Astrocyte (in vitro differentiated cells and primary cell): ENCODE data around the gene CIZ1. TPM values are rescaled to one million over a fixed set of nuclear protein-coding genes. Genes with fewer than 3 reads are reported as not detected.
"Not testable (repeated sequence)": the region's sequence is repeated elsewhere in the genome, so short reads cannot be mapped to it uniquely, and the experiment has no call there.

ENCODE experiments used
- DNase-seq: peaks from one replicate; pipeline ENCODE4 v3.0.0-alpha.2; 2010; ENCODE audit warnings: low read depth
- FAIRE-seq: peaks from 2 replicates; lab custom pipeline; 2011; peaks lifted over from hg19 to GRCh38; lab: Jason Lieb, UNC
- H2AFZ ChIP-seq: 2 replicates; pipeline ENCODE4 v1.6.0; 2012; ENCODE audit warnings: low read depth, low read length, inconsistent platforms
- H3K27ac ChIP-seq: 2 replicates; pipeline ENCODE4 v1.5.1; 2011; ENCODE audit warnings: low read depth, low read length, inconsistent platforms
- H3K27me3 ChIP-seq: 2 replicates; pipeline ENCODE4 v1.6.0; 2011; ENCODE audit warnings: low read length, inconsistent platforms; ENCODE audit not compliant: insufficient read depth
- H3K36me3 ChIP-seq: 2 replicates; pipeline ENCODE4 v1.5.1; 2011; ENCODE audit warnings: low read length, inconsistent platforms; ENCODE audit not compliant: insufficient read depth
- H3K4me1 ChIP-seq: 2 replicates; pipeline ENCODE4 v1.5.1; 2011; ENCODE audit warnings: low read length, inconsistent platforms; ENCODE audit not compliant: insufficient read depth
- H3K4me2 ChIP-seq: 2 replicates; pipeline ENCODE4 v1.6.0; 2012; ENCODE audit warnings: low read length, inconsistent platforms
- H3K4me3 ChIP-seq: 2 replicates; pipeline ENCODE4 v1.5.1; 2011; ENCODE audit warnings: low read depth, mild to moderate bottlenecking, low read length, inconsistent platforms; ENCODE audit not compliant: insufficient read depth
- H3K79me2 ChIP-seq: 2 replicates; pipeline ENCODE4 v1.6.0; 2012; ENCODE audit warnings: mild to moderate bottlenecking, low read length, inconsistent platforms; ENCODE audit not compliant: insufficient read depth
- H3K9ac ChIP-seq: 2 replicates; pipeline ENCODE4 v1.6.0; 2012; ENCODE audit warnings: mild to moderate bottlenecking, low read length, inconsistent platforms
- H3K9me3 ChIP-seq: 2 replicates; pipeline ENCODE4 v1.5.1; 2012; ENCODE audit warnings: low read depth, mild to moderate bottlenecking, low read length, inconsistent platforms; ENCODE audit not compliant: insufficient read depth
- H4K20me1 ChIP-seq: 2 replicates; pipeline ENCODE4 v1.6.0; 2012; ENCODE audit warnings: low read length, inconsistent platforms; ENCODE audit not compliant: insufficient read depth
- H3K27ac Mint-ChIP-seq: one replicate; pipeline ENCODE4 v1.8.0; 2021; ENCODE audit warnings: mild to moderate bottlenecking, mixed read lengths; ENCODE audit not compliant: unreplicated experiment
- H3K27me3 Mint-ChIP-seq: one replicate; pipeline ENCODE4 v1.8.0; 2021; ENCODE audit warnings: low read depth, mixed read lengths; ENCODE audit not compliant: unreplicated experiment
- H3K36me3 Mint-ChIP-seq: one replicate; pipeline ENCODE4 v1.8.0; 2021; ENCODE audit warnings: low read depth, mixed read lengths; ENCODE audit not compliant: unreplicated experiment
- H3K4me1 Mint-ChIP-seq: one replicate; pipeline ENCODE4 v1.8.0; 2021; ENCODE audit warnings: low read depth, mixed read lengths; ENCODE audit not compliant: unreplicated experiment
- H3K4me3 Mint-ChIP-seq: one replicate; pipeline ENCODE4 v1.8.0; 2021; ENCODE audit warnings: mild to moderate bottlenecking, moderate library complexity, mixed read lengths; ENCODE audit not compliant: unreplicated experiment
- H3K9me3 Mint-ChIP-seq: one replicate; pipeline ENCODE4 v1.8.0; 2021; ENCODE audit warnings: mild to moderate bottlenecking, mixed read lengths; ENCODE audit not compliant: unreplicated experiment
- EZH2 ChIP-seq: IDR thresholded peaks from 2 replicates; pipeline ENCODE4 v1.6.1; 2012; ENCODE audit warnings: mild to moderate bottlenecking, low read length, inconsistent platforms; ENCODE audit not compliant: insufficient read depth
- total RNA-seq: library from RNA; stranded (reverse); gene quantifications from 2 replicates; pipeline ENCODE4 v1.2.1, GENCODE V29; 2021
- TF ChIP-seq, protein P1 (sequence below): IDR thresholded peaks from 2 replicates; pipeline ENCODE4 v1.5.1; 2011; ENCODE audit warnings: low read depth, mild to moderate bottlenecking, inconsistent platforms, low read length, moderate library complexity; ENCODE audit not compliant: insufficient read depth

The CIZ1 gene
- total RNA-seq, 1 donor from 2014 or later: 117 TPM

DNA sequence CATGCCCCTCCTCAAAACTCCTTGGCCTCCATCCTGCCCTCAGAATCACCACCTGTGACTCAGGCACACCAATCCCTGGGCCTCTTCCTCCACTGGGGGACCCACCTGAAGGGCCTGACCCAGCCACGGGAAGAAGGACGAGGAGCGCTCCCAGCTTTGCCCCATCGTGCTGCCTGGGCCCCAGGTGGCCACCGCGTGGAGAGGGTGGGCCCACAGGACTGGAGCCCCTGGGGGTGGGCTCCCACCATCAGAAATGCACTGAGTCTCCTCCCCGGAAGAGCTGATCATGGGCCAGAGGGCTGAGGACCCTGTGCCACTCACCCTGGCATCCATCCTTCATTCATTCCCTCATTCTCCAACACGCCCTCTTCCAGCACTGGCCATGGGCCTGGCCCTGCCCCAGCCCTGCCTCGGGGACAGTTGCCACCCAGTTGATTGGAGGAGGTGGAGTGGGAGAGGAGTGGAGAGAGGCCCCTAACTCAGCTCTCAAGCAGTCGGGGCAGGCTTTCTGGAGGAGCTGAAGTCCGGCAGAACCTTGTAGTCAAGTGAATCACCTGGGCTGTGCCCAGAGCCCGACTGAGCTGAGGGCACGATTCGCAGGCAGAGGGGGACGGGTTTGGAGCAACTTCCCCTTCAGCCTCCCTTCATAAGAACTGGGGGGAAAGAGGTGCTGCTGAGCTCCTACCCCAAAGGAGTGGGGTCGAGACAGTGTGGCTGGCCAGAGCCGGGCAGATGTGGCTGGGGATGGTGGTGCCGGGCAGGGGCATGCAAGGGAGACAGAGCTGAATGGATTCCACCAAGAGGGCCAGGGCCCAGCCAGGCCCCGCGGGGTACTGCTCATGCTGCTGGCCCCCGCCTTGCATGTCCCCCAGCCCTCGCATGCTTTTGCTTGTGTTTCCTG lies 41.4 kb upstream of the CIZ1 start:
- Histone ChIP-seq H3K9me3 (no peaks in the 10 kb centered on the region), H3K4me2 (no peak overlapping the region), H3K4me3 (no peak overlapping the region), H3K27me3 (no peaks in the 10 kb centered on the region), H3K4me1 (no peaks in the 10 kb centered on the region), H2AFZ (no peak overlapping the region), H3K36me3 (no peaks in the 10 kb centered on the region), H3K79me2 (no peaks in the 10 kb centered on the region), H3K27ac (no peak overlapping the region), H4K20me1 (no peaks in the 10 kb centered on the region), H3K9ac (no peak overlapping the region)
- H3K27me3 Mint-ChIP-seq: no peaks in the 10 kb centered on the region
- H3K4me1 Mint-ChIP-seq: no peaks in the 10 kb centered on the region
- H3K36me3 Mint-ChIP-seq: peaks cover 6% of the 10 kb centered on the region
- H3K4me3 Mint-ChIP-seq: no peak overlapping the region
- DNase-seq (no peak), FAIRE-seq (no peak)
- no peak overlapping the region for H3K27ac Mint-ChIP-seq
- peaks cover 2% of the 10 kb centered on the region for H3K9me3 Mint-ChIP-seq
- TF ChIP-seq, protein P1, sequence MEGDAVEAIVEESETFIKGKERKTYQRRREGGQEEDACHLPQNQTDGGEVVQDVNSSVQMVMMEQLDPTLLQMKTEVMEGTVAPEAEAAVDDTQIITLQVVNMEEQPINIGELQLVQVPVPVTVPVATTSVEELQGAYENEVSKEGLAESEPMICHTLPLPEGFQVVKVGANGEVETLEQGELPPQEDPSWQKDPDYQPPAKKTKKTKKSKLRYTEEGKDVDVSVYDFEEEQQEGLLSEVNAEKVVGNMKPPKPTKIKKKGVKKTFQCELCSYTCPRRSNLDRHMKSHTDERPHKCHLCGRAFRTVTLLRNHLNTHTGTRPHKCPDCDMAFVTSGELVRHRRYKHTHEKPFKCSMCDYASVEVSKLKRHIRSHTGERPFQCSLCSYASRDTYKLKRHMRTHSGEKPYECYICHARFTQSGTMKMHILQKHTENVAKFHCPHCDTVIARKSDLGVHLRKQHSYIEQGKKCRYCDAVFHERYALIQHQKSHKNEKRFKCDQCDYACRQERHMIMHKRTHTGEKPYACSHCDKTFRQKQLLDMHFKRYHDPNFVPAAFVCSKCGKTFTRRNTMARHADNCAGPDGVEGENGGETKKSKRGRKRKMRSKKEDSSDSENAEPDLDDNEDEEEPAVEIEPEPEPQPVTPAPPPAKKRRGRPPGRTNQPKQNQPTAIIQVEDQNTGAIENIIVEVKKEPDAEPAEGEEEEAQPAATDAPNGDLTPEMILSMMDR: no peak
- TF ChIP-seq EZH2: no peak

DNA sequence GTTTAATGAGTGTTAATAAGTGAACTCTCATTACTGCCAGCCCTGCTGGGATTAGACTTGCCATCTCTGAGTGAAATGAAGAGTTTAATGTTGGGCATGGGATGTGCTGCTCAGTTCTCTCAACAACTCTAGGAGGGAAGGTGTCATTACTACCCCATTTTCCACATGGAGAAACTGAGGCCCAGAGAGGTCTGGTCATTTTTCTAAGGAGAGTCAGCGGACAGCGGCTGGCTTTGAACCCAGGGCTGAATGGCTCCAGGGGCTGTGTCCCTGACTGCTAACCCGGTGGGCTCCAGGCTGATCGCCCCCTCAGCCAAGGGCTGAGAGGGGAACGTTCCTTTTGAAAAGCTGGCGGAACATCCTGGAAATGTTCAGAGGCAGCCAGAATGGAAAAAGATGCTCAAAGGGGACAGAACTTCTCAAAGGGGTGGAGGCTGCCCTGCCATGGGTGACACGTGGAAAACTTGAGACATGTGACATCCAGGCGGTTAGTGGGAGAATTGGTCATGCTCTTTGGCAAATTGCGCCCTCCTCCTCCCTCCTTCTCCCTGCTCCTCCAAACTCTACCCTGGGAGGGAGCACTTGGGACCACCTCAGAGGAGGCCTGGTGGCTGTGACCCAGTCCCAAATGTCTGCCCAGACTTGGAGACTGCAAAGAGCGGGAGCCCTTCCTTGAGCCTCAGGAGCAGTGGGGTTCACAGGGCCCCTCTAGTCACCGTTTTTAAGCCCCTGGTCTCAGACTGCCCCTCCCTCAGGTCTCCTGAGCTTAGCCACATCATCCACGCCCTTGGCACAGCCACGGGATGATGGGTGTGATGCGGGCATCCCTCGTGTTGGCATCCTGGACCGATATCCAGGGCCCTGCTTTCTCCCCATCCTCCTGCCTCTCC lies 40.5 kb upstream of the CIZ1 start:
- H3K4me3 Mint-ChIP-seq: no peak overlapping the region
- no peaks in the 10 kb centered on the region for H3K27me3 ChIP-seq
- peak overlapping the region; percentile 12 for H3K27ac Mint-ChIP-seq
- no peaks in the 10 kb centered on the region for H4K20me1 ChIP-seq
- DNase-seq (no peak), FAIRE-seq (no peak)
- H3K79me2 ChIP-seq: no peaks in the 10 kb centered on the region
- H3K9me3 ChIP-seq: no peaks in the 10 kb centered on the region
- H3K27me3 Mint-ChIP-seq: no peaks in the 10 kb centered on the region
- no peak overlapping the region for H3K9ac ChIP-seq
- H3K9me3 Mint-ChIP-seq: peaks cover 2% of the 10 kb centered on the region
- TF ChIP-seq, protein P1: no peak
- no peak for TF ChIP-seq EZH2
- no peak overlapping the region for H2AFZ ChIP-seq
- no peaks in the 10 kb centered on the region for H3K36me3 ChIP-seq
- peaks cover 6% of the 10 kb centered on the region for H3K36me3 Mint-ChIP-seq
- no peak overlapping the region for H3K27ac ChIP-seq
- H3K4me1 ChIP-seq: no peaks in the 10 kb centered on the region
- H3K4me2 ChIP-seq: no peak overlapping the region
- H3K4me3 ChIP-seq: no peak overlapping the region
- no peaks in the 10 kb centered on the region for H3K4me1 Mint-ChIP-seq

DNA sequence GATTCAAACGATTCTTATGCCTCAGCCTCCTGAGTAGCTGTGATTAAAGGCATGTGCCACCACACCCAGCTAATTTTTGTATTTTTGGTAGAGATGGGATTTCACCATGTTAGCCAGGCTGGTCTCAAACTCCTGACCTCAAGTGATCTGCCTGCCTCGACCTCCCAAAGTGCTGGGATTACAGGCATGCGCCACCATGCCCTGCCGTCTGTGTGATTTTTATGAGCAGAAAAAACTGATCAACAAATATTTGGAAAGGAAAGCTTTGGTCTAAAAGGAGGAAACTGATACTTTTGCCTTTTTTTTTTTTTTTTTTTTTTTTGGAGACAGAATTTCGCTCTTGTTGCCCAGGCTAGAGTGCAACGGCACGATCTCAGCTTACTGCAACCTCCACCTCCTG lies 39.5 kb upstream of the CIZ1 start:
- not testable (repeated sequence) for H2AFZ ChIP-seq, H3K36me3 Mint-ChIP-seq, H3K9me3 Mint-ChIP-seq, H3K4me1 Mint-ChIP-seq, H3K9ac ChIP-seq, FAIRE-seq, H3K4me3 ChIP-seq, H3K9me3 ChIP-seq, H3K27me3 ChIP-seq, H3K4me1 ChIP-seq, H3K79me2 ChIP-seq, H4K20me1 ChIP-seq, DNase-seq, H3K36me3 ChIP-seq, H3K4me2 ChIP-seq, H3K4me3 Mint-ChIP-seq, H3K27me3 Mint-ChIP-seq, H3K27ac Mint-ChIP-seq, H3K27ac ChIP-seq
